ENCODE results near the gene PFKM. TPM values are rescaled to one million over a fixed set of nuclear protein-coding genes. Genes with fewer than 3 reads are reported as not detected.

Gene PFKM
- total RNA-seq, 1 donor from 2014 or later: 112 TPM

DNA sequence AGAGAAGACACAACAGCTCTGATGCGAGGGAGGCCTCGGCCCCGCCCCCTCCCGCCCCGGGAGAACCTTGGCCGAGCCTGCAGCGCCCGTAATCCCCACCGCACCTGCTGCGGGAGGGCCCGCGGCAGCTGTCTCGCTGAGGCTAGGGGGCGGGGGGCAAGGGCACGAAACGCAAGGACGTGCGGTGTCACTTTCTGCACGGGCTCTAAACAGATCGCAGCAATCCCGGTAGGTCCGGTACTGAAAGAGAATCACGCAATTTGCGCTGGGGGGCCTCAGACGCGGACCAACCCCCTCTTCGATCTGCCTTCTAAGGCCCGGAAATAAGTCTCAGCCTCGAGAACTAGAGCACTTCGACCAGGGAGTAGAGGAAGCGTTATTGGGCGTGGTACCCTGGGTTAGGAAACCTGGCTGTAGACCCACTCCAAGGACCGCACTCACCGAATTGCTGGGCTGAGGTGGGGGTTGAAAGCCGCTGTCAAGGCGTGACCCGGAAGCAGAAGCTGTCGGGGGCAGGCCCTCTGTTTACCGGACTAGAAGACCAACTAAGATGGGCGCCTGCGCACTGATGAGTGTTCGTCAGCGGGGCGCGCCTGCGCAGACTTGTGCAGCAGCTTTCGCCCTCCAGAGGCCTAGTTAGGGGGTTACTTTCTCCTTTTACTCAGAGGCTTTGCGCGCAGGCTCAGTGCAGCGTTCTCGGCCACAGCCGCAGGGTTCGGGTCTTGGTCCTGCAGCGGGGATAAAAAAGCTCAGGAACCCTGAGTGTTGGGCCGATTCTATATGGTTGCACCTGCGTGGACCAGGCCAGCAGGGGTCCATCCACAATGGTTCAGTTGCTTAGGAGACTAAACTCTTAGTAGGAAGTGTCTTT lies 38.1 kb downstream of the PFKM start, which contains the start of gene ASB8:
TSS of gene ASB8 (minus strand) at position 498 of the 871 bp plus-strand sequence. CDS start 4,019 bp downstream, outside the sequence.
- DNase-seq: peak; percentile 94

DNA sequence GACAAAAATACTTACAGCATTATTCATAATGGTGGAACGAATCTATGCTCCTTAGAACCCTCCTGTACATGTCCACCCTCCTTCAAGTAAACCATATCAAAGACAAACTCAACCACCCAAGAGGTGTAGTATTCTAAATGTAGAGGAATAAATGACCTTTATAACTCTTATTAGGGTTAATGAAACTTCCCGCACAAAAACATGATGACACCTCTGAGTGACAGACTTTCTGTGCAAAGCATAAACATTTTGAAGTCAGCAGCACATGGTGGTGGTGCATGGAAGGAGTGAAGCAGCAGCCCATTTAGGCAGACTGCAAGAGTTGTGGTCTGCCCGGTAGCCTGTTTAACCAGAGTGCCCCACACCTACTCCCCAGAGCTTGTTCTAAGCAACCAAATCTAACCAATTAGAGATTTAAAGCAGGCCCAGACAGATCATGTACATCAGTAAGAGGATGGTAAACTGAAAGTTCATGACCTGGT lies 38.8 kb downstream of the PFKM start:
- DNase-seq: no peak

DNA sequence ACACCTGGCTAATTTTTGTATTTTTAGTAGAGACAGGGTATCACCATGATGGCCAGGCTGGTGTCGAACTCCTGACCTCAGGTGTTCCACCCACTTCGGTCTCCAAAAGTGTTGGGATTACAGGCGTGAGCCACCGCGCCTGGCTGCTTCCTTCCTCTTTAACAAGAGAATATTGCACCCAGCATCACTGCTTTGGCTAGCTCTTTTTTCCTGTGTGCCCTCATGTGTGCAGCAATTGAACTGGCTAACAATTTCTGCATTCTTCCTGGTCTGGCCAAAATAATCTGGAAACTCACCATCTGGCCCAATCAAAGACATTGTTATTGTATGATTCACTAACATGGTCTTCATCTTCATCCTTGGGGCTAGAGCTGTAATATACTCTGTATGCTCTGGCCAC lies 40.9 kb downstream of the PFKM start:
- no peak for DNase-seq

DNA sequence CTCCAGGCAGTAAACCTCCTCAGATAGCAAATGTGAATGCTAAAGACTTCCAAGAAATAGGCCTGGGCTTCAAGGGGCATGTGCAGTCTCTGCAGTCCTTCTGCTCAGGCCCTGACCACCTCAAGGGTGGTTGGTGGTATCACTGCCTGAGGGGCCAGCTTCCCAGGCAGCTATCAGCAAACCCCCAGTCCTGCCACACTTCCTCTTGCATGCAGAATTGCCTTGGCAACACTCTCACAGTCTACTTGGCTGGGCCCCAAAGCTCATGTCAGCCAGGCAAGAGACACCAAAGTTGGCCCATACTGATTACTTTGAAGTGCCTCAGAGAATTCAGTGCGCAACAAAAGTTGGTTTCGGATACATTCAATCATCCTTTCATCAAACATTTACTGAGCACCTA lies 41.6 kb downstream of the PFKM start:
- DNase-seq: no peak

DNA sequence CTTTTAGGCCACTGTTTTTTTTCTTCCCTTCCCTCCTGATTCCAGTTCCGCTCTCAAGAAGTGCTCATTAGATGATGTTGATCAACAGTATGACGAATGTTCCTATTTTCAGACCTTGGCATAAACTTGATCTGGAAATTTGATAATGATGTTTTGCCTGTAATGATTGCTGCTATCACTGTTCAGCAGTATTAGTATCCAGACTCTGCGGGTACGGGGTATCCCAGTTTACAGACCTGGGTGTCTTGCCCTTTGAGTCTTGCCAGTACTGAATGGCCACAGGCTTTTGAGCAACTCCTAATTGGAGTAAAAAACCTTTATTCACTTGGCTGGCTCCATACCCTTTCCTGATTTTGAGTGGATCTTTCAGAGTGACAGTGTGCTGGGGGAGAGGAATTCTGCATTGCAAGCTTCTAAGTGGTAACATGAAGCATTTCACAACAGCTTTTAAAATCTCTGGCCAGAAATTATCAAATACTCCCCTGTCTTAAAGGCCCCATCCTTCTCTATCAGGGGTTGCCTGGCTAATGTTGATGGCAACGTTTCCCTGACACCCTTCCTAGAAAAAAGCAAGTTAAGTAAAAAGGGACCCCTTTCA lies 44.1 kb downstream of the PFKM start:
- DNase-seq: no peak

DNA sequence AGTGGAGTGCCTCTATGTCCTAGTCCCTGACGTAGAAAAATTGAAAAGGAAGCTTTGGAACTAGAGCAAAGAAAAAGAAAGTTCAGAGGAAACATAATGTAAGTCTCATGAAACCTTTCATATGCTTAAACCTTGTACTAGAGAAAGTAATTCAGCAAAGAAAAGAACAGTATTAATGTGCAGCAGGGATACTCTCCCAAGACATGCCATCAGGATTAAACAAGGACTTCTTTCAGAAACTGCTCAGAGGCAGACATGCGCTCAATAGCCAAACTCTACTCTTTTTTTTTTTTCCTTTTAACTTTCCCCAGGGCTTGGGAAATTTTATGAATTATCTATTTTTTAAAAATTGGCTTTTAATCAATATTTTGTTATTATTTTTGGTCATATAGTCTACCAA lies 45.3 kb downstream of the PFKM start:
- no peak for DNase-seq

DNA sequence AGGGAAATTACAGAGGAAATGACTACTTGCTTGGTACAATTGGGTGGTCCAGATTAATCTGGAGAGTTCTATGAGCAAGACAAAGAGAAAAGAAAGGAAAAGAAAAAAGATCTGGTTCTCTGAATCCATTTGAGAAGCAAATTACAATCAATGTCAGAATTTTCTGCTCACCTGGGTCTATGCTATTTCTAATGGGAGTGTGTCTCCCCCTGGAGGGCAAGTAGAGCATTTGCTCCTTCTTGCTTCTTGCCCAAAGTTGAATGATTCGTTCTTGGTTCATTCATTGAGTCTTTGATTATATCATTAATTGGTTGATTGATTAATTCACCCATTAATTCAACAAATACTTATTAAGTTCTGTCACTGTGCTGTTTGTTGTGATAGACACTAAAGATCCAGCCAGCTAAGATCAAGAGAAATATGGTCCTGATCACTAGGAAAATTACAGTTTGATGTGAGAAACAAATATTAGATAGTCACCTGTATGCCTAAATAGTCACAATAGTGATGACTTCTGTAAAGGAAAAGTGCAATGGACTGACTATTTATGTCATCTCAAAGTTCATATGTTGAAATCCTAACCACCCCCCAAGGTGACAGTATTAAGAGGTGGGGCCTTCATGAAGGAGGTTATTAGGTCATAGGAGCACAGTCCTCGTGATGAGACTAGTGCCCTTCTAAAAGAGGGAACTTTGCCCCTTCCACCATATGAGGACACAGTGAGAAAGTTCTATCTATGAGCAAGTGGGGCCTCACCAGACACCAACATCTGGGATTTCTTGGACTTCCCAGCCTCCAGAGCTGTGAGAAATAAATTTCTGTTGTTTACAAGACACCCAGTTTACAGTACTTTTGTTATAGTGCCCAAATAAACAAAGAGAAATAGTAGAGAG lies 46.2 kb downstream of the PFKM start:
- DNase-seq: no peak

DNA sequence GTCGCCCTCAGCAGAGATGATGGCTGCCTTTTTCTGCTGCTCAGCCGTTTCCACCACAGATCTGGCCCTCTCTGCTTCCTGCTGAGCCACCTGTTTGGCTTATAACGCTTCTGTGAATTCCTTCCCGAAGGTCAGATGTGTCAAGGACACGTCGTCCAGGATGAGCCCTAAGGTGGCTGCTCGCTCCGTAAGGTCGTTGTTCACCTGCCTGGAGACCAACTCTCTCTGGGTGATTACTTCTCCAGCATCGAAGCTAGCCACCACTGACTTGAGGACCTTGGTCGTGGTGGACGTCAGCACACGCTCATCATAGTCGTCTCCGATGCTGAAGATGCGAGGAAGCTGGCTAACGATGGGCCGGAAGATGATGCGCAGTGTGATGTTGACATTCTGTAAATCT lies 49.8 kb downstream of the PFKM start:
- DNase-seq: no peak

DNA sequence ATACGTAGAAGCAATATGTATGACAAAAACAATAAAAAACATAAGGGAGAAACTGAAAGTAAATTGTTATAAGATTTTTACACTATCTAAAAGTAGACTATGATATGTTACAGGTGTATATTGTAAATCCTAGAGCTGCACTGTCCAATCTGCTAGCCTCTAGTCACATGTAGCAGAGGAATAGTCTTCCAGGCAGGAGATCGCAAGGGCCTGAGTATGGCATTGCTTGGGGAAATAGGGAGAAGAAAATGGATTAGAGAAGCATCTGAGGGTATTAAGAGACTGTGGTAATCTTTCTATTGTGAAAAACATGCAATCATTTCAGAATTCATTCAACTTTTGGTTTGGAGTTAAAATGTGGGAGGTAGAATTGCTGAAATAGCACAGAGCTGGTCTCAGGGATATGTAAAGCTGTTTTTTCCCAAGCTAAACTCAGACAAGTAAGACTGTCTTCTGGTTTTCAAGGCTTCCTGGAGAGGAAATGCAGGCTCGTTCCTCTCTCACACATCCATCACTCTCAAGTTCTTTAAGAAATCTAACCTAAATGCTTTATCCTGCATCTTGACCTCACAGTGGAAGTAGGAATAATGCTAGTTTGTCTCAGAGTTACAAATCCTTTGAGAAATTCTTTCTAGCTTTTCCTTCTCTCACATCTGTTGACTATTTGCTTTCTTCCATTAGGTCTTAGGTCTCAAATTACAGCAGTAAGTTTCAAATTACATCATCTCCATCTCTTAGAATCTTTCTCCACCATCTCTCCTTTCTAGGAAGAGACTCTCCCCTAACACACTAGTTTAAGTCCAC lies 56.7 kb downstream of the PFKM start:
- no peak for DNase-seq

DNA sequence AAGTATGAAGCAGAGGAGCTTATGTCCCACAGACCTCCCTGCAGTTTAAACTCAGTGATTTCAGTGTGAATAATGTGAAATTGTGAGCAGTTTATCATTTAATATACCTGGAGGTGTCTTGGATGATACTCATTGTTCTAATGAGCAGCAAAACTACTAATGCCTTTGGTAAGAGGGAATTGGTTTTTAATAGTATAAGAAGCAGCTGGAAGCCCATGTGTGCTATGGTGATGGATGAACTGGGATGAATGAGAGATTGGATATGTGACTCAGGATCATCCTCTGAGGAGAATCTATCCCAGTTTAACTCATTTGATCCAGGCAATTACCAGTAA lies 57.2 kb downstream of the PFKM start:
- DNase-seq: no peak

DNA sequence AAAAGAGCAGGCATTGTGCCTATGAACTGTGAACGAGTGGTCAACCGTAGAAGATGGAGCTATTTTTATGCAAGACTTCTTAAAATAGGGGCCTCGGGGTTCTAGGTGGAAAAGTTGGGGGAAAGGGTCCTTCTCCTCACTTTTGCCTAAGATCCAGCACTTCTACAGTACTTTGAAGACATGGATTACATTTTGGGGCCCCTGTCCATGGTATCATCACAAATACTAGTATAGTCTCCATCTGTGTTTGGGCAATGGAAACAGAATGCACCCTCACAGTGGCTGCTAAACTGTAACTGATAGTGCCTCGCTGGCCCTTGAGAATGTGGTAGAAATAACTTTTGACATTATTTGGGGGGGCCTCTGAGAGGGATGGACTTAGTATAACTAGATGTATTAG lies 58.8 kb downstream of the PFKM start:
- no peak for DNase-seq

DNA sequence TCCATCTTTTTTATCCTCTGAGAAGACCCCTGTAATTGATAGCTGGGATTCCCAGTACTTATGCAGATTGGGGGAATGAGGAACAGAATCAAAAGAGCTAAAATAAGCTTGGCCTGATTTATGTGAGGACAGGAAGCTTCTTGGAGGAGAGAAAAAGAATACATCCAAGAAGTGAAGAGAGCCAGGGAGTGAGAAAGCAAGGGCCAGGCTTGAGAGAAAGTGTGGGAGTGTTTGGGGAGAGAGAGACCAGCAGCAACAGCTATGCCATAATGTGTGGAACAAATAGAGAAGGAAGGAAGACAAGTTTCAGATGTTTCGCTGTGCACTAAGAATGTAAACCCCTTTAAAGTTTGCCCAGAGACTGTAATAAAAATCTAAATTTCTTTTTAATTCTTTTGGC lies 60.3 kb downstream of the PFKM start:
- no peak for DNase-seq

DNA sequence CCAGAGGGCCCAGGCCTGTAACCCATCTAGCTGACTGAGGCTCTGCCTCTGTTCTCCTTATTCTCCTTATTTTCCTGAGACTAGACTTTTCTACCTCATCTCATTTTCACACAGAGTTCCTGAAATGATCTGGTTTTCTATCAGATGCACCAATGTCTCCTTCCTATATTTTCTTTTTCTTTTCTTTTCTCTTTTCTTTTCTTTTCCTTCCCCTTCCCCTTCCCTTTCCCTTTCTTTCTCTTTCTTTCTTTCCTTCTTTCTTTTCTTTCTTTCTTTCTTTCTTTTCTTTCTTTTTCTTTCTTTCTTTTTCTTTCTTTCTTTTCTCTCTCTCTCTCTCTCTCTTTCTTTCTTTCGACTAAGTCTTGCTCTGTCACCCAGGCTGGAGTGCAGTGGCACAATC lies 61.3 kb downstream of the PFKM start:
- no peak for DNase-seq

DNA sequence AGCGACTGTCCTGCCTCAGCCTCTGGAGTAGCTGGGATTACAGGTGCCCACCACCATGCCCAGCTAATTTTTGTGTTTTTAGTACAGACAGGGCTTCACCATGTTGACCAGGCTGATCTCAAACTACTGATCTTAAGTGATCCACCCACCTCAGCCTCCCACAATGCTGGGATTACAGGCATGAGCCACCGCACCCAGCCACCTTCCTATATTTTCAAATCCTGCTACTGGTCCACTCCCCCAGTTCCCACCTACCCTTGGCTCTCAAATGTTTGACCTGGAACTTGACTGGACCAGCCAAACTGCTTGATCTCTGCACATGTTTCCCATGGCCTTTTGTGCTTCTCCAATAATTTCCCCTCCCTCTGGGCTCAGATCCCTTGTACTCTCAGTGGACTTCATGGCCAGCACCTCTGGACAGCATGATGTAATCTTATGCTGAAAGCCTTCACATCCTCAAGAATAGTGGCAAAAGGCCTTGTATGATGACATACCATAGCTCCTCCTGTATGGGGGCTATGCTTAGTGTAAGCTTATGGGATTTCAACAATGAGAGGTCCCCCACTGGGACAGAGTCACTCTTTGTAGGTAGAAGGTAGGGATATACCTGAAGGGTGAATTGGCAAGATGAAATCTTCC lies 61.8 kb downstream of the PFKM start:
- no peak for DNase-seq

DNA sequence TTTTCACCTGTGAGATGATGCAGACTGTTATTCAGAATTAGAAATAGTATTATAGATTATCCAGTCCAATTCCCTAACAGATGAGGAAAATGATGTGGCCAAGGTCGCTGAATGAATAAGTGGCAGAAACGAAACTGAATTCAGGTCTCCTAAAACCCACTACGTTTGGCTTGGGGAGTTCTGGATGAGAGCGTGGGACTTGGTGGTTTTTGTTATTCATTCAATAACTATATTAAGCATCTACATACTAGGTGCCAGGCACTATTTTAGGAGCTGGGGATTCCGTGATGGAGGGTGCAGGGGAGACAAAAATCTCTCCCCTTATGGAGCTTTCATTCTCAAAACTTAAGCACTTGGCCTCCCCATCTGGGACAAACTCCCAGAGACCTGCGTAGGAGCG lies 63.5 kb downstream of the PFKM start:
- no peak for DNase-seq

DNA sequence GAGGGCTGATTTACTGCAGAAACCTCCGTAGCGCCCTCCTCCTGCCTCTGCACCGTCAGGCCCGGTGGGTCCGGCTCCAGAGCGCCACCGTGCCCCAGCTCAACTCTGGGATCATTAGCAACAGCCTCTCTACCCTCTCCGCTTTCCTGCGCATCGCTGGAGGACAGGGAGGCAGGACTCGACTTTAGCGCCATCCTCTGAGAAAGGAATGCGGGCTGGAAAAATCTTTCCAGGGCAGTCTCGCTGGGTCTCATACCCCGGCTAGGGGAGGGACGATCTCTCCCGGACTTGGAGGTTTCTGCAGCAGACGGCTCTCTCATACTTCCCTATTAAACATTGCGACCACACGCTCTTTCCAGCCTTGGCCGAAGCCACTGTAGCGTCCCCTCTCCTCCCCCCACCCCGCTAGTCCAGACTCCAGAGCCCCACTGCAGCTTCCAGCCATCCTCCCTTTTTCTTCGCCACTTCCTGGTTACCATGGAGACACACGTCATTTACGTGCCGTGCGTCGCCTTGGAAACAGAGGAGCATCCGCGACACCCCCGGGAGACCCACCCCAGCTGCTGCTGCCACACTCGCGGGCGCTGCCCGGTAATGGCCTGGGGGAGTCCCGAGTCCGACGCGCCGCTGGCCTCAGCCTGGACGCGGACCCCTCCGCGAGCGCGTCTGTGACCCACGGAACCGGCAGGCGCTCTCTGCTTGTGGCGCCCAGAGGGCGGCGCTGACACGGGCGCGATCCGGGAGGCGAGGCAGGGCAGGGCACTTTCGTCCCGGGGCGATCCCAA lies 64.1 kb downstream of the PFKM start, which contains the start of gene CCDC184:
TSS of gene CCDC184 (plus strand) at position 554 of the 785 bp plus-strand sequence. CDS start 479 bp downstream, outside the sequence.
- DNase-seq: peak; percentile 77

DNA sequence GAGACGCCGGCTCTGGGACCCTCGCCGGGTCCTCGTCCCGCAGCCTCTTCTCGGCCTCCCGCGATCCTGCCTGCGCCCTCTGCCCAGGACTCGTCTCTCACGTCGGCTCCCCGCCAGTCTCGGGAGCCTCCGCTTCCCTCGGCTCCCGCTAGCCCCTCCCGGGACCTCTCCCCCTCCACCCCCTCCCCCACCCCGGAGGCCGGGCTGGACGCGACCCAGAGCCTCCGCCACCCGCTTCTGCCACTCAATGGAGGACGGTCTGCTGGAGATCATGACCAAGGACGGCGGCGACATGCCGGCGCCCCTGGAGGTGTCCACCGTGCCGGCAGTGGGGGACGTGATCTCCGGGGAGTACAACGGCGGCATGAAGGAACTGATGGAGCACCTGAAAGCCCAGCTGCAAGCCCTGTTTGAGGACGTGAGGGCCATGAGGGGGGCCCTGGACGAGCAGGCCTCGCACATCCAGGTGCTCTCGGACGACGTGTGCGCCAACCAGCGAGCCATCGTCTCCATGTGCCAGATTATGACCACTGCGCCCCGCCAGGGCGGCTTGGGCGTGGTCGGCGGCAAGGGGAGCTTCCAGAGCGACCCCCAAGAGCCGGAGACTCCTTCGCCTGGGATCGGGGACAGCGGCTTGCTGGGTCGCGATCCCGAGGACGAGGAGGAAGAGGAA lies 64.8 kb downstream of the PFKM start:
- DNase-seq: no peak

DNA sequence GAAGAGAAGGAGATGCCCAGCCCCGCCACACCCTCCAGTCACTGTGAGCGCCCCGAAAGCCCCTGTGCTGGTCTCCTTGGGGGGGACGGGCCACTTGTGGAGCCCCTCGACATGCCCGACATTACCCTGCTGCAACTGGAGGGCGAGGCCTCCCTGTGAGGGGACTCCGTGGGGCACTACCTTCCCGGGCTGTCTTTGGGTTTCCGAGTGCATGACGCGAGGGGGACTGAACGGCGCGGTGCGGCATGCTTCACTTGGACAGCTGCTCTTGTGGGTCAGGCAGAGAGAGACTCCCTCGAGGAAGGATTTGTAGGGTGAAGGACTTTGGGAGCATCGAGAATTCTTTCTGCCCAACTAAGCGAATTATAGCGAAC lies 65.4 kb downstream of the PFKM start:
- DNase-seq: no peak

DNA sequence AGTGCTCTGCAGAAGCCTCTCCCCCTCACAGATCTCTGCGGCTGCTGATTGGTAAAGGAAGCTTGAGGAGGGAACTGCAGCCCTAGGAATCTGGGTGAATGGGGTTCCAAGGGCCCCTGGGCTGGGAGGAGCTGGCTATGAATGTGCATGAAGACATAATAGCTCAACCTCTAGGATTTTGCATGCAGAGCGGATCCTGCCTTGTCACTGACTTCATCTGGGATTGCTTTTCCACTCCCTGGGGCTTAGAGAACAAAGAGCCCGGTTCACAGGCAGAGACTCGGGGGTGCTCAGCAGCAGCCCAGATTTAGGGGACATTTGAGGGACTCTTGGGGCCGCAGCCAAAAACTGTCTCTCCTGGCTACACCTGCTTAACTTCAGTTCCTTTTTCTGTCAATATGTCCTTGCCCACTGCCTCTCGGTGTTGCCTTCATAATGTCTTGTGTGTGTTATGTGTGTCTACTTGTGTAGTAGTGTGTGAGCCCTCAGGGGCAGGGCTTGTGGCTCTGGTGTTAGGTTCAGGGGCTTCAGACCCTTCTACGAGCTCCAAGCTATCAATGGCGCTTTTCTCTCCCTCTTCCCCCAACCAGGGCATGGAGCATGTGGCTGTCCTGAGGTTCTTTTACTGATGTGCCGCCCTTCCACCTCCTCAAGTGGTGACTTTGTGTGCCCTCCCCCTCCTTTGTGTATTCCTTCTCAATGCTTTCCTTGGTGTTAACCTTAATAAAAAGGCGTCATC lies 66.2 kb downstream of the PFKM start:
- DNase-seq: peak; percentile 78
